ENCODE data around the gene CNTN5.

GRCh38 chr11:99534812-99535211 is 514.1 kb downstream of the CNTN5 start:
- TF ChIP-seq CTCF (IDR thresholded peaks at IDR 0.05) (no peak), POLR2A (IDR thresholded peaks at IDR 0.05) (no peak)

Measured in lower leg skin (tissue), 3 donors.